ENCODE measurements around the gene TRAF3.
"Not testable (repeated sequence)": the region's sequence is repeated elsewhere in the genome, so short reads cannot be mapped to it uniquely, and the experiment has no call there.

TRAF3 gene

GRCh38 chr14:102857444-102857843, 80.2 kb downstream of the TRAF3 start:
- no peak overlapping the region for H3K9ac ChIP-seq (ENCODE audit: low read length in 5 of 5)
- H3K4me1 ChIP-seq (ENCODE audit: control insufficient read depth in 5 of 5, insufficient read depth in 5 of 5, low read length in 5 of 5) = peaks cover 0 to 4% (median 0%) of the 10 kb centered on the region in 5 donors
- no peak overlapping the region for H3K4me3 ChIP-seq (ENCODE audit: low read depth in 1 of 5, low read length in 5 of 5)
- no peak overlapping the region for H3K27ac ChIP-seq (ENCODE audit: low read depth, low read length)
- no peaks in the 10 kb centered on the region for H3K27me3 ChIP-seq (ENCODE audit: control insufficient read depth in 5 of 5, insufficient read depth in 4 of 5, low read length in 5 of 5)
- H3K36me3 ChIP-seq (ENCODE audit: control insufficient read depth in 5 of 5, insufficient read depth in 5 of 5, low read length in 5 of 5) = no peaks in the 10 kb centered on the region
- peaks cover 0 to 7% (median 4%) of the 10 kb centered on the region in 5 donors for H3K9me3 ChIP-seq (ENCODE audit: control insufficient read depth in 5 of 5, low read length in 5 of 5)

- Histone ChIP-seq H3K36me3 (ENCODE audit: control insufficient read depth in 5 of 5, insufficient read depth in 5 of 5, low read length in 5 of 5) (peaks cover 0 to 3% (median 0%) of the 10 kb centered on the region in 5 donors), H3K4me3 (ENCODE audit: low read depth in 1 of 5, low read length in 5 of 5) (no peak overlapping the region), H3K4me1 (ENCODE audit: control insufficient read depth in 5 of 5, insufficient read depth in 5 of 5, low read length in 5 of 5) (no peaks in the 10 kb centered on the region)
These were observed 82.7 kb downstream of the TRAF3 start for GRCh38 chr14:102859911-102860310.

GRCh38 chr14:102862154-102862773, 85.0 kb downstream of the TRAF3 start:
- no peak overlapping the region for H3K27ac ChIP-seq (ENCODE audit: low read depth, low read length)
- no peak overlapping the region for H3K4me3 ChIP-seq (ENCODE audit: low read depth in 1 of 5, low read length in 5 of 5)
- no peaks in the 10 kb centered on the region for H3K27me3 ChIP-seq (ENCODE audit: control insufficient read depth in 5 of 5, insufficient read depth in 4 of 5, low read length in 5 of 5)
- H3K9ac ChIP-seq (ENCODE audit: low read length in 5 of 5) = no peak overlapping the region
- H3K9me3 ChIP-seq (ENCODE audit: control insufficient read depth in 5 of 5, low read length in 5 of 5) = peaks cover 0 to 7% (median 4%) of the 10 kb centered on the region in 5 donors
- no peaks in the 10 kb centered on the region for H3K4me1 ChIP-seq (ENCODE audit: control insufficient read depth in 5 of 5, insufficient read depth in 5 of 5, low read length in 5 of 5)
- peaks cover 0 to 3% (median 0%) of the 10 kb centered on the region in 5 donors for H3K36me3 ChIP-seq (ENCODE audit: control insufficient read depth in 5 of 5, insufficient read depth in 5 of 5, low read length in 5 of 5)

More at GRCh38 chr14:102859911-102860310, 82.7 kb downstream of the TRAF3 start:
- H3K9me3 ChIP-seq (ENCODE audit: control insufficient read depth in 5 of 5, low read length in 5 of 5) = peaks cover 0 to 7% (median 4%) of the 10 kb centered on the region in 5 donors
- no peak overlapping the region for H3K9ac ChIP-seq (ENCODE audit: low read length in 5 of 5)
- no peak overlapping the region for H3K27ac ChIP-seq (ENCODE audit: low read depth, low read length)
- H3K27me3 ChIP-seq (ENCODE audit: control insufficient read depth in 5 of 5, insufficient read depth in 4 of 5, low read length in 5 of 5) = no peaks in the 10 kb centered on the region

- Histone ChIP-seq H3K9me3 (ENCODE audit: control insufficient read depth in 5 of 5, low read length in 5 of 5) (peaks cover 0 to 7% (median 4%) of the 10 kb centered on the region in 5 donors), H3K9ac (ENCODE audit: low read length in 5 of 5) (no peak overlapping the region), H3K4me1 (ENCODE audit: control insufficient read depth in 5 of 5, insufficient read depth in 5 of 5, low read length in 5 of 5) (peaks cover 0 to 2% (median 0%) of the 10 kb centered on the region in 5 donors), H3K27me3 (ENCODE audit: control insufficient read depth in 5 of 5, insufficient read depth in 4 of 5, low read length in 5 of 5) (no peaks in the 10 kb centered on the region), H3K36me3 (ENCODE audit: control insufficient read depth in 5 of 5, insufficient read depth in 5 of 5, low read length in 5 of 5) (peaks cover 0 to 3% (median 0%) of the 10 kb centered on the region in 5 donors), H3K4me3 (ENCODE audit: low read depth in 1 of 5, low read length in 5 of 5) (no peak overlapping the region), H3K27ac (ENCODE audit: low read depth, low read length) (no peak overlapping the region)
These were observed 86.1 kb downstream of the TRAF3 start for GRCh38 chr14:102863381-102863780.

GRCh38 chr14:102865916-102866315, 88.7 kb downstream of the TRAF3 start:
- H3K9ac ChIP-seq (ENCODE audit: low read length in 5 of 5); H3K9me3 ChIP-seq (ENCODE audit: control insufficient read depth in 5 of 5, low read length in 5 of 5); H3K4me3 ChIP-seq (ENCODE audit: low read depth in 1 of 5, low read length in 5 of 5); H3K36me3 ChIP-seq (ENCODE audit: control insufficient read depth in 5 of 5, insufficient read depth in 5 of 5, low read length in 5 of 5); H3K27me3 ChIP-seq (ENCODE audit: control insufficient read depth in 5 of 5, insufficient read depth in 4 of 5, low read length in 5 of 5); H3K27ac ChIP-seq (ENCODE audit: low read depth, low read length): not testable (repeated sequence)
- peaks cover 0 to 17% (median 2%) of the 10 kb centered on the region in 5 donors for H3K4me1 ChIP-seq (ENCODE audit: control insufficient read depth in 5 of 5, insufficient read depth in 5 of 5, low read length in 5 of 5)

GRCh38 chr14:102866982-102867761, 89.9 kb downstream of the TRAF3 start:
- Histone ChIP-seq H3K4me1 (ENCODE audit: control insufficient read depth in 5 of 5, insufficient read depth in 5 of 5, low read length in 5 of 5) (peaks cover 0 to 22% (median 2%) of the 10 kb centered on the region in 5 donors), H3K27ac (ENCODE audit: low read depth, low read length) (no peak overlapping the region), H3K4me3 (ENCODE audit: low read depth in 1 of 5, low read length in 5 of 5) (no peak overlapping the region), H3K36me3 (ENCODE audit: control insufficient read depth in 5 of 5, insufficient read depth in 5 of 5, low read length in 5 of 5) (peaks cover 0 to 22% (median 12%) of the 10 kb centered on the region in 5 donors), H3K27me3 (ENCODE audit: control insufficient read depth in 5 of 5, insufficient read depth in 4 of 5, low read length in 5 of 5) (no peaks in the 10 kb centered on the region), H3K9ac (ENCODE audit: low read length in 5 of 5) (no peak overlapping the region), H3K9me3 (ENCODE audit: control insufficient read depth in 5 of 5, low read length in 5 of 5) (peaks cover 0 to 3% (median 0%) of the 10 kb centered on the region in 5 donors)

GRCh38 chr14:102867826-102868580, 90.8 kb downstream of the TRAF3 start:
- Histone ChIP-seq H3K27ac (ENCODE audit: low read depth, low read length) (no peak overlapping the region), H3K4me1 (ENCODE audit: control insufficient read depth in 5 of 5, insufficient read depth in 5 of 5, low read length in 5 of 5) (peaks cover 0 to 22% (median 2%) of the 10 kb centered on the region in 5 donors), H3K27me3 (ENCODE audit: control insufficient read depth in 5 of 5, insufficient read depth in 4 of 5, low read length in 5 of 5) (no peaks in the 10 kb centered on the region), H3K9ac (ENCODE audit: low read length in 5 of 5) (no peak overlapping the region), H3K36me3 (ENCODE audit: control insufficient read depth in 5 of 5, insufficient read depth in 5 of 5, low read length in 5 of 5) (peaks cover 0 to 27% (median 17%) of the 10 kb centered on the region in 5 donors), H3K4me3 (ENCODE audit: low read depth in 1 of 5, low read length in 5 of 5) (no peak overlapping the region), H3K9me3 (ENCODE audit: control insufficient read depth in 5 of 5, low read length in 5 of 5) (no peaks in the 10 kb centered on the region)

GRCh38 chr14:102868956-102869547, 91.8 kb downstream of the TRAF3 start:
- H3K36me3 ChIP-seq (ENCODE audit: control insufficient read depth in 5 of 5, insufficient read depth in 5 of 5, low read length in 5 of 5) = peaks cover 0 to 38% (median 23%) of the 10 kb centered on the region in 5 donors
- H3K4me3 ChIP-seq (ENCODE audit: low read depth in 1 of 5, low read length in 5 of 5) = no peak overlapping the region
- no peaks in the 10 kb centered on the region for H3K9me3 ChIP-seq (ENCODE audit: control insufficient read depth in 5 of 5, low read length in 5 of 5)
- no peak overlapping the region for H3K9ac ChIP-seq (ENCODE audit: low read length in 5 of 5)
- H3K27ac ChIP-seq (ENCODE audit: low read depth, low read length) = no peak overlapping the region
- no peaks in the 10 kb centered on the region for H3K27me3 ChIP-seq (ENCODE audit: control insufficient read depth in 5 of 5, insufficient read depth in 4 of 5, low read length in 5 of 5)
- peaks cover 0 to 22% (median 2%) of the 10 kb centered on the region in 5 donors for H3K4me1 ChIP-seq (ENCODE audit: control insufficient read depth in 5 of 5, insufficient read depth in 5 of 5, low read length in 5 of 5)

- H3K36me3 ChIP-seq (ENCODE audit: control insufficient read depth in 5 of 5, insufficient read depth in 5 of 5, low read length in 5 of 5) = peaks cover 0 to 44% (median 23%) of the 10 kb centered on the region in 5 donors
- peaks cover 0 to 22% (median 2%) of the 10 kb centered on the region in 5 donors for H3K4me1 ChIP-seq (ENCODE audit: control insufficient read depth in 5 of 5, insufficient read depth in 5 of 5, low read length in 5 of 5)
- H3K27me3 ChIP-seq (ENCODE audit: control insufficient read depth in 5 of 5, insufficient read depth in 4 of 5, low read length in 5 of 5) = no peaks in the 10 kb centered on the region
- no peak overlapping the region for H3K27ac ChIP-seq (ENCODE audit: low read depth, low read length)
- H3K4me3 ChIP-seq (ENCODE audit: low read depth in 1 of 5, low read length in 5 of 5) = no peak overlapping the region
- H3K9ac ChIP-seq (ENCODE audit: low read length in 5 of 5) = peak overlapping the region in 1 of 5 donors; percentile 4
- H3K9me3 ChIP-seq (ENCODE audit: control insufficient read depth in 5 of 5, low read length in 5 of 5) = no peaks in the 10 kb centered on the region
These were observed 93.0 kb downstream of the TRAF3 start for GRCh38 chr14:102870246-102870645.

Measured in subcutaneous abdominal adipose tissue (tissue), 5 donors.